K562 (cell line): ENCODE measurements around the gene PIK3R1.

Experiments used
- EZH2 ChIP-seq: IDR thresholded peaks from 2 replicates; pipeline ENCODE4 v1.6.1; 2012; ENCODE audit warnings: low read depth, mild to moderate bottlenecking, inconsistent platforms, low read length, borderline replicate concordance
- GABPB1 ChIP-seq: sonication (generic); formaldehyde crosslinking; IDR thresholded peaks from 2 replicates; pipeline ENCODE4 v1.8.0; 2022; ENCODE audit warnings: mild to moderate bottlenecking, missing genetic modification reagents
- MNT ChIP-seq, 2 experiments: fragments of 450-650 bp; conservative IDR thresholded peaks; 2 replicates each; pipeline ENCODE4 v1.6.1; 2017; ENCODE audit warnings: mild to moderate bottlenecking in 2 of 2, moderate library complexity in 2 of 2
- MXI1 ChIP-seq: IDR thresholded peaks from 2 replicates; pipeline ENCODE4 v1.6.1; 2011; ENCODE audit warnings: low read depth, mild to moderate bottlenecking, improper control_type of control experiment, low read length
- RAD21 ChIP-seq, 2 experiments: fragments of 250-450 bp in 1 of 2; fragments of 450-650 bp in 1 of 2; sonication (Bioruptor Pico) in 1 of 2; formaldehyde crosslinking in 1 of 2; IDR thresholded peaks in 1 of 2; conservative IDR thresholded peaks in 1 of 2; 2 replicates each; pipeline versions ENCODE4 v1.4.0 to v1.8.0; 2020 to 2022; ENCODE audit warnings: mild to moderate bottlenecking in 2 of 2, moderate library complexity in 1 of 2
- SP2 ChIP-seq: IDR thresholded peaks from 2 replicates; pipeline ENCODE4 v1.6.1; 2011; ENCODE audit warnings: mild to moderate bottlenecking, low read depth, low read length, moderate library complexity; ENCODE audit not compliant: poor library complexity, severe bottlenecking; ENCODE audit errors: extremely low read depth
- XRCC5 ChIP-seq: fragments of 200-400 bp; formaldehyde crosslinking; IDR thresholded peaks from 2 replicates; pipeline ENCODE4 v1.6.1; 2017; ENCODE audit warnings: low read depth, mild to moderate bottlenecking, low read length
- ZNF140 ChIP-seq: fragments of 250-450 bp; sonication (Bioruptor Pico); IDR thresholded peaks from 2 replicates; pipeline ENCODE4 v1.8.0; 2021; ENCODE audit warnings: moderate library complexity, mild to moderate bottlenecking, inconsistent platforms
- ZNF232 ChIP-seq: sonication (generic); formaldehyde crosslinking; IDR thresholded peaks from 2 replicates; pipeline ENCODE4 v1.8.0; 2022; ENCODE audit warnings: mild to moderate bottlenecking, missing genetic modification reagents
- TF ChIP-seq, protein P1 (sequence below): fragments of 450-650 bp; IDR thresholded peaks from 2 replicates; pipeline ENCODE4 v1.6.1; 2018; ENCODE audit not compliant: partially characterized antibody
- TF ChIP-seq, protein P2 (sequence below), 3 experiments: IDR thresholded peaks in 2 of 3; conservative IDR thresholded peaks in 1 of 3; 2 replicates each; pipeline ENCODE4 v1.5.1; 2011 to 2012; ENCODE audit warnings: low read length in 3 of 3, mild to moderate bottlenecking in 3 of 3, control low read depth in 2 of 3, improper control_type of control experiment in 1 of 3, inconsistent platforms in 1 of 3, low read depth in 1 of 3, mixed read lengths in 1 of 3, moderate library complexity in 1 of 3; ENCODE audit not compliant: insufficient read depth in 2 of 3

GRCh38 chr5:68258531-68258930 is 43.0 kb downstream of the PIK3R1 start:
- TF ChIP-seq, protein P1, sequence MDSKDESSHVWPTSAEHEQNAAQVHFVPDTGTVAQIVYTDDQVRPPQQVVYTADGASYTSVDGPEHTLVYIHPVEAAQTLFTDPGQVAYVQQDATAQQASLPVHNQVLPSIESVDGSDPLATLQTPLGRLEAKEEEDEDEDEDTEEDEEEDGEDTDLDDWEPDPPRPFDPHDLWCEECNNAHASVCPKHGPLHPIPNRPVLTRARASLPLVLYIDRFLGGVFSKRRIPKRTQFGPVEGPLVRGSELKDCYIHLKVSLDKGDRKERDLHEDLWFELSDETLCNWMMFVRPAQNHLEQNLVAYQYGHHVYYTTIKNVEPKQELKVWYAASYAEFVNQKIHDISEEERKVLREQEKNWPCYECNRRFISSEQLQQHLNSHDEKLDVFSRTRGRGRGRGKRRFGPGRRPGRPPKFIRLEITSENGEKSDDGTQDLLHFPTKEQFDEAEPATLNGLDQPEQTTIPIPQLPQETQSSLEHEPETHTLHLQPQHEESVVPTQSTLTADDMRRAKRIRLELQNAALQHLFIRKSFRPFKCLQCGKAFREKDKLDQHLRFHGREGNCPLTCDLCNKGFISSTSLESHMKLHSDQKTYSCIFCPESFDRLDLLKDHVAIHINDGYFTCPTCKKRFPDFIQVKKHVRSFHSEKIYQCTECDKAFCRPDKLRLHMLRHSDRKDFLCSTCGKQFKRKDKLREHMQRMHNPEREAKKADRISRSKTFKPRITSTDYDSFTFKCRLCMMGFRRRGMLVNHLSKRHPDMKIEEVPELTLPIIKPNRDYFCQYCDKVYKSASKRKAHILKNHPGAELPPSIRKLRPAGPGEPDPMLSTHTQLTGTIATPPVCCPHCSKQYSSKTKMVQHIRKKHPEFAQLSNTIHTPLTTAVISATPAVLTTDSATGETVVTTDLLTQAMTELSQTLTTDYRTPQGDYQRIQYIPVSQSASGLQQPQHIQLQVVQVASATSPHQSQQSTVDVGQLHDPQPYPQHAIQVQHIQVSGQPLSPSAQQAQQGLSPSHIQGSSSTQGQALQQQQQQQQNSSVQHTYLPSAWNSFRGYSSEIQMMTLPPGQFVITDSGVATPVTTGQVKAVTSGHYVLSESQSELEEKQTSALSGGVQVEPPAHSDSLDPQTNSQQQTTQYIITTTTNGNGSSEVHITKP: no peak
- no peak for TF ChIP-seq SP2
- TF ChIP-seq, protein P2, sequence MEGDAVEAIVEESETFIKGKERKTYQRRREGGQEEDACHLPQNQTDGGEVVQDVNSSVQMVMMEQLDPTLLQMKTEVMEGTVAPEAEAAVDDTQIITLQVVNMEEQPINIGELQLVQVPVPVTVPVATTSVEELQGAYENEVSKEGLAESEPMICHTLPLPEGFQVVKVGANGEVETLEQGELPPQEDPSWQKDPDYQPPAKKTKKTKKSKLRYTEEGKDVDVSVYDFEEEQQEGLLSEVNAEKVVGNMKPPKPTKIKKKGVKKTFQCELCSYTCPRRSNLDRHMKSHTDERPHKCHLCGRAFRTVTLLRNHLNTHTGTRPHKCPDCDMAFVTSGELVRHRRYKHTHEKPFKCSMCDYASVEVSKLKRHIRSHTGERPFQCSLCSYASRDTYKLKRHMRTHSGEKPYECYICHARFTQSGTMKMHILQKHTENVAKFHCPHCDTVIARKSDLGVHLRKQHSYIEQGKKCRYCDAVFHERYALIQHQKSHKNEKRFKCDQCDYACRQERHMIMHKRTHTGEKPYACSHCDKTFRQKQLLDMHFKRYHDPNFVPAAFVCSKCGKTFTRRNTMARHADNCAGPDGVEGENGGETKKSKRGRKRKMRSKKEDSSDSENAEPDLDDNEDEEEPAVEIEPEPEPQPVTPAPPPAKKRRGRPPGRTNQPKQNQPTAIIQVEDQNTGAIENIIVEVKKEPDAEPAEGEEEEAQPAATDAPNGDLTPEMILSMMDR (IDR thresholded peaks at IDR 0.05 in 2 of 3, conservative IDR thresholded peaks at IDR 0.05 in 1 of 3; ENCODE audit: insufficient read depth in 2 of 3, low read depth in 1 of 3, low read length in 3 of 3): no peak
- no peak for TF ChIP-seq ZNF232 (CRISPR knock-in tag)
- no peak for TF ChIP-seq XRCC5
- TF ChIP-seq RAD21 (CRISPR knock-in tag; conservative IDR thresholded peaks at IDR 0.05 in 1 of 2, IDR thresholded peaks at IDR 0.05 in 1 of 2): no peak
- TF ChIP-seq ZNF140: no peak
- TF ChIP-seq MXI1: no peak
- TF ChIP-seq GABPB1 (CRISPR knock-in tag): no peak
- no peak for TF ChIP-seq EZH2
- TF ChIP-seq MNT (conservative IDR thresholded peaks at IDR 0.05): no peak
